GM12874 (cell line): ENCODE results near the gene ELAC2.

Source experiments
- TF ChIP-seq, protein P1 (sequence below): IDR thresholded peaks from 2 replicates; pipeline ENCODE4 v1.5.1; 2011; ENCODE audit warnings: low read depth, mild to moderate bottlenecking, control low read depth, low read length, moderate library complexity; ENCODE audit not compliant: insufficient read depth

Gene ELAC2

DNA sequence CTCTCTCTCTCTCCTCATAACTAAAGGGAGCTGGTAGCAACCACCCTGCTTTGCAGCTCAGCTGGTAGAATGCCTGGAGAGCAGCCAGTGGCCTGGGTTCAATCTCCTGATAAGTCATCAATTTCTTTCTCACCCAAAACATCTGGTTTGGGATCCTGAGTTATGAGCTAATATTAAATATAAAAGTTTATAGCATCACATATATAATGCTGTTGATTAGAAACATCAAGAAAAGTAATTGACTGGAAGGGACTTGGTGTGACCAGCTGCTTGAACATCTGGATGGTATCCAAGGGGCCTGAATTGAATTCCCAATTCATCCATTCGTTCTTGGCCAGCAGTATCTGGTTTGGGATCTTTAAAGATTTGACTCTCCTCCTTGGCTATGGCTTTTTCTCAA lies 12.2 kb upstream of the ELAC2 start:
- TF ChIP-seq, protein P1, sequence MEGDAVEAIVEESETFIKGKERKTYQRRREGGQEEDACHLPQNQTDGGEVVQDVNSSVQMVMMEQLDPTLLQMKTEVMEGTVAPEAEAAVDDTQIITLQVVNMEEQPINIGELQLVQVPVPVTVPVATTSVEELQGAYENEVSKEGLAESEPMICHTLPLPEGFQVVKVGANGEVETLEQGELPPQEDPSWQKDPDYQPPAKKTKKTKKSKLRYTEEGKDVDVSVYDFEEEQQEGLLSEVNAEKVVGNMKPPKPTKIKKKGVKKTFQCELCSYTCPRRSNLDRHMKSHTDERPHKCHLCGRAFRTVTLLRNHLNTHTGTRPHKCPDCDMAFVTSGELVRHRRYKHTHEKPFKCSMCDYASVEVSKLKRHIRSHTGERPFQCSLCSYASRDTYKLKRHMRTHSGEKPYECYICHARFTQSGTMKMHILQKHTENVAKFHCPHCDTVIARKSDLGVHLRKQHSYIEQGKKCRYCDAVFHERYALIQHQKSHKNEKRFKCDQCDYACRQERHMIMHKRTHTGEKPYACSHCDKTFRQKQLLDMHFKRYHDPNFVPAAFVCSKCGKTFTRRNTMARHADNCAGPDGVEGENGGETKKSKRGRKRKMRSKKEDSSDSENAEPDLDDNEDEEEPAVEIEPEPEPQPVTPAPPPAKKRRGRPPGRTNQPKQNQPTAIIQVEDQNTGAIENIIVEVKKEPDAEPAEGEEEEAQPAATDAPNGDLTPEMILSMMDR: no peak

DNA sequence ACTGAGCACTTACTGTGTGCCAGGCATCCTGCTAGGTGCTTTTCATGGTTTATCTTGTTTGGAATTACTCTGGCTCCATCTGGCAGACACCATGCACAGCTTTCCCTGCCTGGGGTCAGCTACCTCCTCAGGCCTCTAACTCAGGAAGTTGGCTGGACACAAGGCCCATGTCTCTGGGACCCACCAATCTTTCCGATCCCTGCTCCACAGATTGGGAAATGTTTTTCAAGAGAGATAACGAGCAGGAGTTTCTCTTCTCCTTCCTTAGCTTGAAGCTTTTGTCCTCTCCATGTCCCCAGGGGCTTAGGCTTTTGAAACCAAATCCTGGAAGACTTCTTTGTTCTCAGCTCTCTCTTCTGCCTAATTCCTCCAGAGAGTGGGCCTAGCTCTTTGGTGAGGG lies 11.5 kb upstream of the ELAC2 start:
- TF ChIP-seq, protein P1: no peak

DNA sequence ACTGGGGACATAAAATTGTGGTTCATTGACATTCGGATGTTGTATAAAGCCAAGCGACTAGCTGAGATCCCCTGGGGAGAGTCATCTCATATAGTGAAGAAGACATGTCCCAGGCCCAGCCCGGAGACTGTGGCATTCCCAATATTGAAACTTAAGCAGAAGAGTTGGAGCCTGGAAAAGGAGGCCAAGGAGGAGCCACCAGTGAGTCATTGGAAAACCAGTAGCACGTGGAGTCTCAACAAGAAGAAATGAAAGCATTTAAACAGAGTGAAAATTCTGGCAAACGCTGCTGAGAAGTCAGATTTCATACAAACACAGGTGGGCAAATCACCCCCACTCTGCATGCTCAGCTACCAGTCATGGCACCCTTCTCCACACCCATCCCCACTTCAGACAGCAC lies 9.4 kb upstream of the ELAC2 start:
- TF ChIP-seq, protein P1: no peak

DNA sequence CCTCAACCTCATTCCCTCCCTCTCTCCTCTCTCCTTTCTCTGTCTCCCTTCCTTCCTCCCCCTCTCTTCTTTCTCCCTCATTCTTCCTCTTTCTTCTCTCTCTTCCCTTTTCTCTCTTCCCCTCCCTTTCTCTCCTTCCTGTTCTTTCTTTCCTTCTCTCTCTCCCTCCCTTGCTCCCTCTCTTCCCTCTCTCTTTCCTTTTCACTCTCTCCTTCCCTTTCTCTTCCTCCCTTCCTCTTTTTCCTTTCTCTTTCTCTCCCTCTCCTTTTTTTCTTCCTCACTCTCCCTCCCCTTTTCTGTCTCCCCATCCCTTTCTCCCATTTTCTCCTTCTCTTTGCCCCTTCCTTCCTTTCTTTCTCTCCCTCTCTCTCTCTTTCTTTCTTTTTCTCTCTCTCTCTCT lies 7.9 kb upstream of the ELAC2 start:
- TF ChIP-seq, protein P1: no peak

DNA sequence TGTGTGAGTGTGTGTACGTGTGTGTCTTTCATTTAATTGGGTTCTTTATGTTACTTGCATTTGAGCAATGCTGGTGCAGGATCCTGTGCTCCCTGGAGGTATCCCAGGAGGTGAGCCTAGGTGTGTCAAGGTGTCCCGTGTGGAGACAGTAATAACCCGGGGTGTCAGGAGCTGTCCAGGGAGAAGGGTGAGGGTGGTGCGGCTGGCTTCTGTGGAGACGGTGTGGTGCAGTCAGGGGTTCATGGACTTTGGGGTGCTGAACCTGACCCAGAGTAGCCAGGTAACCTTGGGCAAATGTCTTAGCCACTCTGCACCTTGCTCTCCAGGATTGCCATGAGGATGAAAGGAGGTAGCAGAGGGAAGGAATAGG lies 7.4 kb upstream of the ELAC2 start:
- TF ChIP-seq, protein P1: no peak

DNA sequence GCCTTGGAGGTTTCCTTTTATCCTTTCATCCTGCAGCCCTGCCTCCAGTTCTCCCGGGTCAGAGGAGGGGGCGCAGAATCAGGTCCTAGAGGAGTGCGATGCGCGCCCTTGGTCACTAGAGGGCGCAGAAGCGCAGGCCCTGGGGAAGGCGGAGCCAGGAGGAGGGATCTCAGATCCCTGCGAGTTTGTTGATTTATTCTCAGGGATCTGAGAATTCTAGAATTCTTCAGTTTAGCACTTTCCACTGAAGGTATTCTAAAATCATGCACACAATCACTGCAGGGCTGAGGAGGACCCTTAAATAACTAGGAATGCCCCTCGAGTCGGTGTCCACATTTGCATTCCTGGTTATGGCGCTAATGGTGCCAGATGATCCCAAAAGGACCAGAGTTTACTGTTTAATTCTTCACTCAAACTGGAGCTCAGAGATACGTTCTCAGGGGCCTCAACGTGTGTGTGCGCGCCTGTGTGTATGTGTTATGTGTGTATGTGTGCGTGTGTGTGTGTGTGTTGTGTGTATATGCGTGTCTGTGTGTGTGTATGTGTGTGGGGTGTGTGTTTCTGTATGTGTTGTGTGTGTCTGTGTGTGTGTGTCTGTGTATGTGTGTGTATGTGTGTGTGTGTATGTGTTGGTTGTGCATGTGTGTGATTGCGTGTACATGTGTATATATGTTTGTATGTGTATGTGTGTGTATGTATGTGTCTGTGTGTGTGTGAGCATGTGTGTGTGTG lies 6.9 kb upstream of the ELAC2 start:
- TF ChIP-seq, protein P1: peak; percentile 95

DNA sequence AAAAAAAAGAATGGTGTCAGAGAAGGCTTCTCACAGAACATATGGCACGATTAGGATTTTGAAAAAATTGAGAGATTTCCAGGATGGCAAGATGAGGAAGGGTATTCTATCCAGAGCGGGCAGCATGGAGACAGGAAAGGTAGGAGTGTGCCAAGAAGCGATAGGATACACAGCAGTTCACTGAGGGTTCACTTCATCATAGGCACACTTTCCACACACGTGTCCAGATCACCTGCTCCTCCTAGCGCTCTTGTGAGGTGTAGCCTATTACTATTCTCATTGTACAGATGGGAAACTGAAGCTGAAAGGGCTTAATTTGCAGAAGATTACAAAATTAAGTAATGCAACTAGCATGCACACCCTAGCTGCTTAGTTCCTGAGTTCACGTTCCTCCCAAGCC lies 6.2 kb upstream of the ELAC2 start:
- TF ChIP-seq, protein P1: no peak
